Measurements from ENCODE around the gene UBL3. TPM values are rescaled to one million over a fixed set of nuclear protein-coding genes. Genes with fewer than 3 reads are reported as not detected.

UBL3 gene
- total and polyA plus RNA-seq, 10 of the 15 experiments (the other 5 are each of a cell fraction or from before 2014, with no cell fraction given): 5.5 to 13.7 (median 10.6) TPM

- no peaks in the 10 kb centered on the region for H3K36me3 ChIP-seq (ENCODE audit: control insufficient read depth in 2 of 2, insufficient read depth in 2 of 2, low read length in 1 of 2)
- DNase-seq (ENCODE audit: low read depth, low spot score) (no peak), FAIRE-seq (no peak), ATAC-seq (no peak)
- TF ChIP-seq STAT1 (conservative IDR thresholded peaks at IDR 0.05): no peak
- intact Hi-C loops (cut with micrococcal nuclease; ENCODE audit: unreplicated experiment) (no loop called here), in situ Hi-C loops (cut with MboI) (no loop called here)
- H3K27ac ChIP-seq (ENCODE audit: control insufficient read depth, insufficient read depth): no peak overlapping the region
- no peaks in the 10 kb centered on the region for H3K4me1 ChIP-seq (ENCODE audit: control insufficient read depth, insufficient read depth, low read length)
- no peaks in the 10 kb centered on the region for H3K27me3 ChIP-seq (replicated peaks in 1 of 2; ENCODE audit: control insufficient read depth in 2 of 2, insufficient read depth in 2 of 2, low read length in 1 of 2)
- H2AFZ ChIP-seq (ENCODE audit: control insufficient read depth, low read depth, low read length): no peak overlapping the region
- H3K79me2 ChIP-seq (ENCODE audit: control insufficient read depth, insufficient read depth, low read length): no peaks in the 10 kb centered on the region
- no TSS peak for BruUV-seq (replicated peaks)
- ChIA-PET CTCF (interaction anchor here (1.5 kb wide), 1 partner anchor 11 kb away, joined by 4 read pairs; no protein-coding TSS in a partner anchor), SMC1A (ENCODE audit: uncharacterized antibody, unreplicated experiment) (no interaction called here), POLR2A (no interaction called here), RAD21 (ENCODE audit: unreplicated experiment) (no interaction called here)
- H3K4me2 ChIP-seq (ENCODE audit: control insufficient read depth, insufficient read depth): no peak overlapping the region
- no peaks in the 10 kb centered on the region for H4K20me1 ChIP-seq (ENCODE audit: control insufficient read depth, insufficient read depth)
- no peak overlapping the region for H3K9ac ChIP-seq (ENCODE audit: control insufficient read depth, insufficient read depth, low read length)
- no peak overlapping the region for H3K4me3 ChIP-seq
- 36% methylated on average over 4 of the region's 4 CpGs for whole genome bisulfite sequencing (ENCODE audit: insufficient coverage, insufficient replicate concordance, low lambda C conversion rate, missing lambda C conversion rate)
- H3K9me3 ChIP-seq (replicated peaks; ENCODE audit: control insufficient read depth, insufficient read depth, low read length): no peaks in the 10 kb centered on the region
Measured at GRCh38 chr13:29888306-29888705, 37.9 kb upstream of the UBL3 start.

- ATAC-seq (no peak), FAIRE-seq (no peak), DNase-seq (ENCODE audit: low read depth, low spot score) (no peak)
- POLR2A ChIA-PET: no interaction called here
- RAD21 ChIA-PET (ENCODE audit: unreplicated experiment): no interaction called here
- Histone ChIP-seq H3K36me3 (ENCODE audit: control insufficient read depth in 2 of 2, insufficient read depth in 2 of 2, low read length in 1 of 2) (no peaks in the 10 kb centered on the region), H3K9me3 (replicated peaks; ENCODE audit: control insufficient read depth, insufficient read depth, low read length) (no peaks in the 10 kb centered on the region), H4K20me1 (ENCODE audit: control insufficient read depth, insufficient read depth) (no peaks in the 10 kb centered on the region), H3K9ac (ENCODE audit: control insufficient read depth, insufficient read depth, low read length) (no peak overlapping the region), H3K4me2 (ENCODE audit: control insufficient read depth, insufficient read depth) (no peak overlapping the region), H3K27ac (ENCODE audit: control insufficient read depth, insufficient read depth) (no peak overlapping the region), H3K27me3 (replicated peaks in 1 of 2; ENCODE audit: control insufficient read depth in 2 of 2, insufficient read depth in 2 of 2, low read length in 1 of 2) (no peaks in the 10 kb centered on the region), H3K79me2 (ENCODE audit: control insufficient read depth, insufficient read depth, low read length) (no peaks in the 10 kb centered on the region), H3K4me3 (no peak overlapping the region), H3K4me1 (ENCODE audit: control insufficient read depth, insufficient read depth, low read length) (no peaks in the 10 kb centered on the region), H2AFZ (ENCODE audit: control insufficient read depth, low read depth, low read length) (no peak overlapping the region)
- in situ Hi-C loops (cut with MboI) (no loop called here), intact Hi-C loops (cut with micrococcal nuclease; ENCODE audit: unreplicated experiment) (no loop called here)
- CTCF ChIA-PET: interaction anchor here (1.5 kb wide), 1 partner anchor 10 kb away, joined by 4 read pairs; no protein-coding TSS in a partner anchor
- 44% methylated on average over 5 of the region's 5 CpGs for WGBS (ENCODE audit: insufficient coverage, insufficient replicate concordance, low lambda C conversion rate, missing lambda C conversion rate)
- TF ChIP-seq SMC3 (IDR thresholded peaks at IDR 0.05; ENCODE audit: borderline replicate concordance, low read length) (no peak), RUNX3 (IDR thresholded peaks at IDR 0.05; ENCODE audit: low read length) (no peak), NFYA (IDR thresholded peaks at IDR 0.05; ENCODE audit: borderline replicate concordance, low read depth, low read length) (no peak)
- SMC1A ChIA-PET (ENCODE audit: uncharacterized antibody, unreplicated experiment): interaction anchor here (1.1 kb wide), 1 partner anchor 21 kb away, joined by 3 read pairs; no protein-coding TSS in a partner anchor
- BruUV-seq (replicated peaks): no TSS peak
Measured at GRCh38 chr13:29887686-29888085, 37.3 kb upstream of the UBL3 start.
